Esophagus squamous epithelium (tissue), 5 donors: Measurements from ENCODE around the gene FAM107B. TPM values are rescaled to one million over a fixed set of nuclear protein-coding genes. Genes with fewer than 3 reads are reported as not detected.
A peak's percentile ranks its signal among the peaks of the same experiment; 100 is the strongest.

Source experiments
- DNase-seq: peaks from one replicate; lab custom pipeline; 2025; lab: John Stamatoyannopoulos, UW
- H3K27ac ChIP-seq, 4 donors: fragments of 200-600 bp; sonication (generic); one replicate each; pipeline ENCODE4 v1.5.1; 2016 to 2019; ENCODE audit warnings: mild to moderate bottlenecking in 1 of 4
- H3K27me3 ChIP-seq, 4 donors: fragments of 200-600 bp; sonication (generic); 1 replicate in 3 of 4; 2 replicates in 1 of 4; pipeline versions ENCODE4 v1.5.1 to v1.6.0; 2017 to 2021; ENCODE audit warnings: antibody characterized with exemption in 1 of 4
- H3K36me3 ChIP-seq, 3 donors: fragments of 200-600 bp; sonication (generic); one replicate each; pipeline ENCODE4 v1.5.1; 2016 to 2019
- H3K4me1 ChIP-seq, 3 donors: fragments of 200-600 bp; sonication (generic); one replicate each; pipeline ENCODE4 v1.5.1; 2017 to 2019
- H3K4me3 ChIP-seq, 4 donors: fragments of 200-600 bp; sonication (generic); 1 replicate in 3 of 4; 2 replicates in 1 of 4; pipeline ENCODE4 v1.5.1; 2016 to 2019; ENCODE audit warnings: mild to moderate bottlenecking in 2 of 4, moderate library complexity in 1 of 4
- H3K9me3 ChIP-seq, 3 donors: fragments of 200-600 bp; sonication (generic); one replicate each; pipeline ENCODE4 v1.5.1; 2016 to 2019
- CTCF ChIP-seq, 6 experiments: fragments of 450-650 bp in 4 of 6; fragments of 200-600 bp in 2 of 6; sonication (generic) in 2 of 6; IDR thresholded peaks; one replicate each; pipeline ENCODE4 v1.5.1; 2016 to 2019; ENCODE audit warnings: antibody characterized with exemption in 6 of 6, mild to moderate bottlenecking in 4 of 6, moderate library complexity in 4 of 6
- POLR2A ChIP-seq, 4 donors: fragments of 450-650 bp; IDR thresholded peaks; one replicate each; pipeline ENCODE4 v1.6.1; 2017; ENCODE audit warnings: antibody characterized with exemption in 4 of 4, mild to moderate bottlenecking in 4 of 4, moderate library complexity in 3 of 4
- WGBS, 2 donors: methylation state at CpG; one replicate each; pipeline ENCODE4 v1.1.5; 2018; 5-methylcytosine and 5-hydroxymethylcytosine counted together
- intact Hi-C: fragments of 100-400 bp; cut with DNase I; formaldehyde crosslinking; loops from one replicate; pipeline ENCODE4 v1.15.0; 2022
- total RNA-seq, 4 donors: library from RNA; depleted of rRNA; stranded (reverse); fragments of >200 nt; gene quantifications; one replicate each; pipeline ENCODE4 v1.1.0, GENCODE V29; 2016
- donor health status: DM: yes; HTN: yes; CAD: no.

The FAM107B gene
- total RNA-seq, 4 donors from 2014 or later = 6.7 to 17.0 (median 12.9) TPM

DNA sequence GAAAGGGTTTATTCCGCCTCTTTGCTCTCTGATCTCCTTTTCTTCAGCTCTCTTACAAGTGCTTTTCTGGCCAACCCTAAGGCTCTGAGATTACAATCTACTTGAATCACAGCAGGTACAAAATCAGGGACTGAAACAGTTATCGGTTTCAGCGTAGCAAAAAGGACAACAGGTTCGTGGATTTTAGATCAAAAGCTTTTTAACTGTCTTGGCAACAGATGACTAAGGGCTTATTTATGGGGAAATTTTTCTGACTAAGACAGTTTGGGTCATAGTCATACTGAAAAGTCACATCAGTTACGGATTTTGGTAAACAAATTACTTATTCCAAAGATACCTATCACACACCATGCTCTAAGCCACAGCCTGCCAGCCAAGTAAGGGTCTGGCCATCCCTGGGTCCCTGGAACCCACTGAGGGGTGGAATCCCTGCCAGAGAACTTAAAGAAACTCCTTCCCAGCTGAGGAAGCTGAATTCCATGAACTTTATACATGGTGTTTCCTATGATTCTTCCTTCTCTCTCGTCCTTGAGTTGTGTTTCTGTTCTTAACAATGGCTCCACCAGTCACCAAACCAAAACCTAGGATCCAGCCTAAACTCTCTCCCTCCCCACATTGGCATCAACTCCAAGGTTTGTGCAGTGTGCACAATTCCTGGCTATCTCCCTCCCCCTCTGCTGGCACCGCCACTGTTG, 169.3 kb downstream of the FAM107B start:
- H3K4me1 ChIP-seq = peaks cover 18 to 43% (median 19%) of the 10 kb centered on the region in 3 donors
- intact Hi-C loops = no loop called here
- no peaks in the 10 kb centered on the region for H3K9me3 ChIP-seq
- peak overlapping the region in 3 of 4 donors; percentile 67 to 73 (median 70) for H3K4me3 ChIP-seq
- WGBS, 2 donors = 31 to 36% methylated on average over 7 of the region's 7 CpGs
- H3K27ac ChIP-seq = peak overlapping the region in 3 of 4 donors; percentile 87 to 92 (median 88)
- DNase-seq = no peak
- no peak for TF ChIP-seq CTCF (IDR thresholded peaks at IDR 0.05)
- no peak for TF ChIP-seq POLR2A (IDR thresholded peaks at IDR 0.05)
- no peaks in the 10 kb centered on the region for H3K27me3 ChIP-seq
- H3K36me3 ChIP-seq = no peaks in the 10 kb centered on the region

DNA sequence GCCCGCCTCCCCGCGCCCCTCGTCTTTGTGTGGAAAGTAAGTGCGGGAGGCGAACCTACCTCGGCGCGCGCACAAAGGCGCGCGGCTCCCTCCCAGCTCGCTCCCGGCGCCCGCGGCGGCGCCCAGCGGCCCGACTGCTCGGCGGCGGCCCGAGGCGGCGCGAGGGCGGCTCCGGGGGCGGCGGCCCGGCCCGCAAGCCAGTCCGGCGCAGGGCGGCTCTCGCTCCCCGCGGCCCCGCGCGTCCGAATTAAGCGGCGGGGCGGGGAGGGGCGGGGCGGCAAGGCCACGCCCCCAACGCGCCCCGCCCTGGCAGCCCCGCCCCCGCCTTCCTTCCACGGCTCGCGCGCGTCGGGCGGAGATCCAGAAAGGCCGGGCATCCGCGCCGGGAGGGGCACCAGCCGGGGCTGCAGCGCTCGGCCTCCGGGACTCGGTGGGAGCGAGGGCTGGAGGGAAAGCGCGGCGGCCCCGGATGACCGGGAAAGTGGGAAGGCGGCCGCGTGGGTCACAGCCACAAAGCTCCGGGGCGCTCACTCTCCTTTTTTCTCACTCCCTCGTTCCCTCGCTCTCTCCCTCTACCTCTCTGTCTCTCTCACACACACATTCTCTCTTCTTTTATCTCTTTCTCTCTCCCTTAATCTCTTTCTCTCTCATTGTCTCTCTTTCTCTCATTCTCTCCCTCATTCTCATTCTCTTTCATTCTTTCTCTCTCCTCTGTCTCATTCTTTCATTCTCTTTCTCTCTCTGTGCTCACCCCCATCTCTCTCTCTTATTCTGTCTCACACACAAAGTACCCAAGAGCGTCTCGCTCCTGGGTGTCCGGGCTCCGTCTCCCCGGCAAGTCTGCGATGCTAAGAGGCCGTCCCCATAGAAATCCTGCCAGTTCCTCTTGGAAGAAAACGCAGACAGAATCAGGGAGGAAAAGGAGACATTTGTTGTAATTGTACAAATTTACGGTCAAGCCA, 170.2 kb downstream of the FAM107B start:
- no peak for TF ChIP-seq CTCF (IDR thresholded peaks at IDR 0.05)
- peak in 2 of 4 donors; percentile 34 to 88 for TF ChIP-seq POLR2A (IDR thresholded peaks at IDR 0.05)
- Histone ChIP-seq H3K4me1 (peaks cover 18 to 43% (median 19%) of the 10 kb centered on the region in 3 donors), H3K9me3 (no peaks in the 10 kb centered on the region), H3K27ac (peak overlapping the region; percentile 74 to 92 (median 88)), H3K4me3 (peak overlapping the region; percentile 48 to 73 (median 68)), H3K36me3 (no peaks in the 10 kb centered on the region), H3K27me3 (no peaks in the 10 kb centered on the region)
- intact Hi-C loops = no loop called here
- DNase-seq = peak; percentile 7
- 1% methylated on average over 19 to 30 of the region's 94 CpGs for WGBS, 2 donors

DNA sequence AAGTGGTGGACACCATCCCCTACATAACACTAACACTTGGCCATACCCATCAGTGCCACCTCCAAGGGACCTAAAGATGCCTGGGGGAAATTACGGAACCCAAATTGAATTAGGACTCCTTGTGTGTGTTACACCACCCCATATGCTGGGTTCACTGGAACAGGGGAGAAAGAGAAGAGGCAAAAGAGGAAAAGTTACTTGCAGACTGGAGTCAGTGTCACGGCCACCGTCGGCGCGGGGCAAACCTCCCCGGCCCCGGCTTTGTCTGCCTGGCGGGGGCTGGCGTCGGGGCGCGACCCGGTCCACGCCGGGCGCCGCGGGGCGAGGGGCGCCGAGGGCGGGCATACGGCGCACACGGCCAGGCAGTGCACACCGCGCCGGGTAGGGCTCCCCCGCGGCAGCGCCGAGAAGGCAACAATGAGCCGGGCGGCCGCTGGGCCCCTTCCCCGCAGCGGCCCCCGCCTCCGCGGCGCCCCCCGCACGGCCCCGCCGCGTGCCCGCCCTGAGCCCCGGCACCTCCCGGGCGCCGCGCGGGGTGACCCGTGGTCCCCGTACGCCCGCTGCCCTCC, 171.1 kb downstream of the FAM107B start:
- Histone ChIP-seq H3K27ac (peak overlapping the region; percentile 45 to 92 (median 81)), H3K9me3 (no peaks in the 10 kb centered on the region), H3K4me3 (peak overlapping the region; percentile 48 to 73 (median 68)), H3K27me3 (no peaks in the 10 kb centered on the region), H3K36me3 (peaks cover 0 to 3% (median 0%) of the 10 kb centered on the region in 3 donors), H3K4me1 (peaks cover 18 to 43% (median 19%) of the 10 kb centered on the region in 3 donors)
- DNase-seq = no peak
- 0% methylated on average over 8 to 10 of the region's 58 CpGs for WGBS, 2 donors
- TF ChIP-seq CTCF (IDR thresholded peaks at IDR 0.05) = no peak
- TF ChIP-seq POLR2A (IDR thresholded peaks at IDR 0.05) = no peak
- intact Hi-C loops = no loop called here

- no peak for TF ChIP-seq POLR2A (IDR thresholded peaks at IDR 0.05)
- no peak for TF ChIP-seq CTCF (IDR thresholded peaks at IDR 0.05)
- peaks cover 18 to 43% (median 19%) of the 10 kb centered on the region in 3 donors for H3K4me1 ChIP-seq
- peaks cover 0 to 10% (median 0%) of the 10 kb centered on the region in 3 donors for H3K36me3 ChIP-seq
- no peaks in the 10 kb centered on the region for H3K27me3 ChIP-seq
- intact Hi-C loops = no loop called here
- H3K4me3 ChIP-seq = peak overlapping the region; percentile 48 to 73 (median 68)
- peak overlapping the region; percentile 45 to 92 (median 81) for H3K27ac ChIP-seq
- DNase-seq = no peak
- 26 to 28% methylated on average over 9 of the region's 9 CpGs for WGBS, 2 donors
- H3K9me3 ChIP-seq = no peaks in the 10 kb centered on the region
Measured at GRCh38 chr10:14602807-14603533, 171.7 kb downstream of the FAM107B start.
